Fibroblast of skin of left biceps (primary cell): Measurements from ENCODE around the gene RNF207.

Experiments
- DNase-seq, 2 experiments: peaks; one replicate each; pipeline ENCODE4 v3.0.0-alpha.2; 2013; ENCODE audit warnings: low read depth in 2 of 2

Gene RNF207

GRCh38 chr1:6269720-6270400 is 63.9 kb downstream of the RNF207 start:
- no peak for DNase-seq

GRCh38 chr1:6270401-6270800 is 64.5 kb downstream of the RNF207 start:
- no peak for DNase-seq
